Stimulated activated CD8-positive, alpha-beta memory T cell treated with anti-CD3 and anti-CD28 coated beads, Interleukin-15, amount 100 ng/mL, for 24 hours (primary cell): ENCODE data around the gene PARVB.

Source experiments
- DNase-seq: peaks from one replicate; pipeline ENCODE4 v3.0.0-alpha.2; 2020; ENCODE audit warnings: low read depth

The PARVB gene

GRCh38 chr22:44024288-44024921 lies at the start of gene PARVB:
TSS of gene PARVB (plus strand) at chr22:44024302. CDS start at chr22:44024340, 38 bp downstream.
- no peak for DNase-seq

- DNase-seq: no peak
Measured at GRCh38 chr22:43975041-43975440, 49.1 kb upstream of the PARVB start.

- DNase-seq: no peak
Measured at GRCh38 chr22:43976861-43977795, 47.0 kb upstream of the PARVB start.

- no peak for DNase-seq
Measured at GRCh38 chr22:43978558-43978957, 45.5 kb upstream of the PARVB start.

- DNase-seq: no peak
Measured at GRCh38 chr22:43980579-43980978, 43.5 kb upstream of the PARVB start.

GRCh38 chr22:43980996-43981395 lies 43.1 kb upstream of the PARVB start:
- DNase-seq: no peak

- DNase-seq: no peak
Measured at GRCh38 chr22:43983808-43984207, 40.3 kb upstream of the PARVB start.

GRCh38 chr22:43985532-43985931 lies 38.6 kb upstream of the PARVB start:
- DNase-seq: no peak

- DNase-seq: no peak
Measured at GRCh38 chr22:43988116-43988820, 35.8 kb upstream of the PARVB start.

- DNase-seq: no peak
Measured at GRCh38 chr22:43988960-43989359, 35.1 kb upstream of the PARVB start.

GRCh38 chr22:43990044-43990443 lies 34.1 kb upstream of the PARVB start:
- no peak for DNase-seq

- DNase-seq: no peak
Measured at GRCh38 chr22:43991316-43992020, 32.6 kb upstream of the PARVB start.

- no peak for DNase-seq
Measured at GRCh38 chr22:43992331-43992821, 31.7 kb upstream of the PARVB start.

- DNase-seq: no peak
Measured at GRCh38 chr22:43993072-43993760, 30.9 kb upstream of the PARVB start.

GRCh38 chr22:43994006-43994405 lies 30.1 kb upstream of the PARVB start:
- no peak for DNase-seq

GRCh38 chr22:43994416-43994815 lies 29.7 kb upstream of the PARVB start:
- no peak for DNase-seq

GRCh38 chr22:43995057-43995685 lies 28.9 kb upstream of the PARVB start:
- no peak for DNase-seq

GRCh38 chr22:43995798-43996169 lies 28.3 kb upstream of the PARVB start:
- no peak for DNase-seq

- DNase-seq: peak; percentile 26
Measured at GRCh38 chr22:43996170-43996980, 27.7 kb upstream of the PARVB start.

GRCh38 chr22:43996981-43997265 lies 27.2 kb upstream of the PARVB start:
- DNase-seq: no peak
